ENCODE measurements around the gene JAML.

Gene JAML

GRCh38 chr11:118206391-118207031 is 18.3 kb downstream of the JAML start:
- TF ChIP-seq, protein P1, sequence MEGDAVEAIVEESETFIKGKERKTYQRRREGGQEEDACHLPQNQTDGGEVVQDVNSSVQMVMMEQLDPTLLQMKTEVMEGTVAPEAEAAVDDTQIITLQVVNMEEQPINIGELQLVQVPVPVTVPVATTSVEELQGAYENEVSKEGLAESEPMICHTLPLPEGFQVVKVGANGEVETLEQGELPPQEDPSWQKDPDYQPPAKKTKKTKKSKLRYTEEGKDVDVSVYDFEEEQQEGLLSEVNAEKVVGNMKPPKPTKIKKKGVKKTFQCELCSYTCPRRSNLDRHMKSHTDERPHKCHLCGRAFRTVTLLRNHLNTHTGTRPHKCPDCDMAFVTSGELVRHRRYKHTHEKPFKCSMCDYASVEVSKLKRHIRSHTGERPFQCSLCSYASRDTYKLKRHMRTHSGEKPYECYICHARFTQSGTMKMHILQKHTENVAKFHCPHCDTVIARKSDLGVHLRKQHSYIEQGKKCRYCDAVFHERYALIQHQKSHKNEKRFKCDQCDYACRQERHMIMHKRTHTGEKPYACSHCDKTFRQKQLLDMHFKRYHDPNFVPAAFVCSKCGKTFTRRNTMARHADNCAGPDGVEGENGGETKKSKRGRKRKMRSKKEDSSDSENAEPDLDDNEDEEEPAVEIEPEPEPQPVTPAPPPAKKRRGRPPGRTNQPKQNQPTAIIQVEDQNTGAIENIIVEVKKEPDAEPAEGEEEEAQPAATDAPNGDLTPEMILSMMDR (IDR thresholded peaks at IDR 0.05) = no peak
- H3K27me3 ChIP-seq = no peaks in the 10 kb centered on the region
- no peaks in the 10 kb centered on the region for H3K9me3 ChIP-seq
- peak overlapping the region; percentile 5 to 42 for H3K4me3 ChIP-seq (ENCODE audit: low read depth in 1 of 2, low read length in 1 of 2)
- H3K4me1 ChIP-seq (ENCODE audit: control insufficient read depth in 1 of 2, insufficient read depth in 1 of 2, low read depth in 1 of 2, low read length in 1 of 2) = peaks cover 99 to 100% of the 10 kb centered on the region in 2 experiments
- peak overlapping the region; percentile 69 for H3K27ac ChIP-seq
- peaks cover 100% of the 10 kb centered on the region for H3K36me3 ChIP-seq

DNA sequence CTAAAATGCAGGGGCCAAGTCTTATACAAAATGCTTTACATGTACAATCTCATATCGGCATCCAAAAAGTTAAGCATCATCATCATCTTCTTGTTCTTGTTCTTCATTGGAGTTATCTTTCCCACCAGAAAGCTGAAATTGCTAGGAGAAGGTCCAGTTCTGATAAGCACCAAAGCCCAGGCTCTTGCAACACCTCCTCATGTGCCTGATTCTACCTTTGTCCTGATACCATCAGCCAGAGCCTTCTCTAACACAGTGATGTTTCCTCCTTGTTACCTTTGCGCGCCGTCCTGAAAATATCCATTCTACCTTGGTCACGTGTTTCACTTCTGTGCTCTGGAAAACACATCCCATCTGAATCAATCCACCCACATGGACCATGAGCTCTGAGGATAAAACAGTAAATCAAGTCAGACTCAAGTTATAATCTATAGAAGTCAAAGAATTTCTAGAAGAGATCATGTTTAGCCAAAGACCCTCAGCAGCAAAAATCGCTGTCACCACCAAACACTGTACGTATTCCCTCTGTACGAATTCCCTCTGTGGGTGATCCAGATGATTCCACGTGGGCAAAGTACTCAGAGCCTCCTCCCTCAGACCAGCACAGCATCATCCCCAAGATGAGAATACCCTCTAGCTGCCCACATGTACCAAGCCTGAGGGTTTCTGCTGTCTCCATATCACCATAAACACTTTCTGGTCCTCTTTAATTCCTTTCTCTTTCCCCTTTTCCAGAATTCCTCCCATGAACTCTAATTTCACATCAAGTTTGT is 19.0 kb downstream of the JAML start:
- Histone ChIP-seq H3K4me3 (ENCODE audit: low read depth in 1 of 2, low read length in 1 of 2) (peak overlapping the region; percentile 5 to 42), H3K4me1 (ENCODE audit: control insufficient read depth in 1 of 2, insufficient read depth in 1 of 2, low read depth in 1 of 2, low read length in 1 of 2) (peaks cover 98% of the 10 kb centered on the region in 2 experiments), H3K27ac (peak overlapping the region; percentile 69), H3K27me3 (no peaks in the 10 kb centered on the region), H3K36me3 (peaks cover 100% of the 10 kb centered on the region), H3K9me3 (no peaks in the 10 kb centered on the region)
- TF ChIP-seq, protein P1 (IDR thresholded peaks at IDR 0.05) = no peak

- H3K36me3 ChIP-seq = peaks cover 100% of the 10 kb centered on the region
- no peak overlapping the region for H3K4me3 ChIP-seq (ENCODE audit: low read depth in 1 of 2, low read length in 1 of 2)
- H3K4me1 ChIP-seq (ENCODE audit: control insufficient read depth in 1 of 2, insufficient read depth in 1 of 2, low read depth in 1 of 2, low read length in 1 of 2) = peaks cover 84 to 87% of the 10 kb centered on the region in 2 experiments
- no peaks in the 10 kb centered on the region for H3K9me3 ChIP-seq
- H3K27me3 ChIP-seq = no peaks in the 10 kb centered on the region
- H3K27ac ChIP-seq = peak overlapping the region; percentile 69
- TF ChIP-seq, protein P1 (IDR thresholded peaks at IDR 0.05) = no peak
Measured at GRCh38 chr11:118202599-118203422, 22.0 kb downstream of the JAML start.

- Histone ChIP-seq H3K9me3 (no peaks in the 10 kb centered on the region), H3K4me1 (ENCODE audit: control insufficient read depth in 1 of 2, insufficient read depth in 1 of 2, low read depth in 1 of 2, low read length in 1 of 2) (peaks cover 76 to 78% of the 10 kb centered on the region in 2 experiments), H3K27ac (peak overlapping the region; percentile 69), H3K36me3 (peaks cover 100% of the 10 kb centered on the region), H3K4me3 (ENCODE audit: low read depth in 1 of 2, low read length in 1 of 2) (no peak overlapping the region), H3K27me3 (no peaks in the 10 kb centered on the region)
- TF ChIP-seq, protein P1 (IDR thresholded peaks at IDR 0.05) = no peak
Measured at GRCh38 chr11:118201966-118202365, 22.8 kb downstream of the JAML start.

DNA sequence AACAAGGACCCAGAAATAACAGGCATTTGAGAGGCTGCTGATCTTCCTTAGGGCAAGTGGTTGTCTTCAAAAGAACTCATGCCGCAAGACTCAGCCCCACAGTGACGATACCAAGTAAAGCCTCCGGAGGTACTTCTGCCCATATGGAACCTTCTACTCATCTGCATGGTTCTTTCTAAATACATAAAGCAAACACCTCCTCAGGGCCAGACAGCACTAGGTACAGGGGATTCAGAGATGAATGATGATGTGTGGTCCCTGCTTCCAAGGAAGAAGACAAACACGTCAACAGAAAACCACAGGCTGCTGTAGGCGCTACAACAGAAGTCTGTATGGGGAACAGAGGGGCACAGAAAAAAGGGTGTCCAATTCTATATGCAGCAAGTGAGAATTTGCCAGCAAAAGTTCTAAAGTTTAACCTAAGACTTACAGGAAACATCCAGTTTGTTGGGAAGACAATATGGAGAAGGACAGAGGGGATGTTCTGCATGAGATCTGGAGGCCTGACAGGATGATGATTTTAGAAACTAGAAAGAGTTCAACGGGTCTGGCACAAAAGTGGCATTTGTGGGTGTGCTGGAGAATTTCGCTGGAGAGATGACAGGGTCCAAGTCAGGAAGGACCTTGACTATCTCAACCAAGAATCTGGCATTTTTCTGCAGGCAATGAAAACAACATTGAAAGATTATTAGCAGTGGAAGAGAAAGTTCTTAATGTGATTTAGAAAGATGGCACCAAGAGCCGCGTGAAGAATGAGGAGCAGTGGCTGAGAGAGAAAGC is 23.7 kb downstream of the JAML start:
- Histone ChIP-seq H3K27ac (peak overlapping the region; percentile 69), H3K27me3 (no peaks in the 10 kb centered on the region), H3K4me1 (ENCODE audit: control insufficient read depth in 1 of 2, insufficient read depth in 1 of 2, low read depth in 1 of 2, low read length in 1 of 2) (peaks cover 67 to 70% of the 10 kb centered on the region in 2 experiments), H3K9me3 (no peaks in the 10 kb centered on the region), H3K4me3 (ENCODE audit: low read depth in 1 of 2, low read length in 1 of 2) (no peak overlapping the region), H3K36me3 (peaks cover 100% of the 10 kb centered on the region)
- TF ChIP-seq, protein P1 (IDR thresholded peaks at IDR 0.05) = no peak
